ENCODE results near the gene C10orf53. TPM values are rescaled to one million over a fixed set of nuclear protein-coding genes. Genes with fewer than 3 reads are reported as not detected.

The C10orf53 gene
- not detected in 2 replicates for total RNA-seq (2014; rRNA removed; shearing (Covaris generic))

GRCh38 chr10:49679480-49679893, at the start of gene C10orf53:
Gene C10orf53, plus strand, starts transcription at chr10:49679651. Its CDS starts 47 bp downstream, at chr10:49679698.

Other genes starting within 250 kb of the C10orf53 start
- 14.9 and 15.9 TPM in 2 replicates for gene ERCC6, start 140.5 kb upstream of the C10orf53 start, total RNA-seq (2014; rRNA removed; shearing (Covaris generic))
- gene SLC18A3, start 69.3 kb upstream of the C10orf53 start, total RNA-seq (2014; rRNA removed; shearing (Covaris generic)): not detected in 2 replicates
- not detected in 2 replicates for gene CHAT, start 65.6 kb upstream of the C10orf53 start, total RNA-seq (2014; rRNA removed; shearing (Covaris generic))
- gene OGDHL, start 82.7 kb downstream of the C10orf53 start, total RNA-seq (2014; rRNA removed; shearing (Covaris generic)): 2.7 and 3.0 TPM in 2 replicates

Measured in A375 (cell line).